Chondrocyte (in vitro differentiated cells): ENCODE data around the gene BRCA1. TPM values are rescaled to one million over a fixed set of nuclear protein-coding genes. Genes with fewer than 3 reads are reported as not detected.

ENCODE experiments used
- DNase-seq: peaks from one replicate; pipeline ENCODE4 v3.0.0; 2021; ENCODE audit warnings: mixed read lengths, low spot score
- H3K27ac Mint-ChIP-seq: one replicate; pipeline ENCODE4 v1.8.0; 2021; ENCODE audit warnings: mild to moderate bottlenecking, moderate library complexity, mixed read lengths; ENCODE audit not compliant: unreplicated experiment
- H3K27me3 Mint-ChIP-seq: 2 replicates; pipeline ENCODE4 v1.8.0; 2021; ENCODE audit warnings: low read depth, mixed read lengths
- H3K36me3 Mint-ChIP-seq: 2 replicates; pipeline ENCODE4 v1.8.0; 2021; ENCODE audit warnings: low read depth, mixed read lengths
- H3K4me1 Mint-ChIP-seq: 2 replicates; pipeline ENCODE4 v1.8.0; 2021; ENCODE audit warnings: low read depth, mild to moderate bottlenecking, mixed read lengths
- H3K4me3 Mint-ChIP-seq: one replicate; pipeline ENCODE4 v1.8.0; 2021; ENCODE audit warnings: mild to moderate bottlenecking, moderate library complexity, mixed read lengths; ENCODE audit not compliant: unreplicated experiment
- H3K9me3 Mint-ChIP-seq: 2 replicates; pipeline ENCODE4 v1.8.0; 2021; ENCODE audit warnings: low read depth, mixed read lengths
- CTCF ChIP-seq: fragments of 200-600 bp; sonication (generic); IDR thresholded peaks from 2 replicates; pipeline ENCODE4 v1.5.0; 2021; ENCODE audit warnings: antibody characterized with exemption, mild to moderate bottlenecking, moderate library complexity
- total RNA-seq: library from RNA; stranded (reverse); gene quantifications from 3 replicates; pipeline ENCODE4 v1.2.1, GENCODE V29; 2021

Gene BRCA1
- total RNA-seq, 1 donor from 2014 or later = 4.8 TPM

- Mint-ChIP-seq H3K27ac (no peak overlapping the region), H3K36me3 (no peaks in the 10 kb centered on the region), H3K9me3 (no peaks in the 10 kb centered on the region), H3K27me3 (no peaks in the 10 kb centered on the region), H3K4me3 (no peak overlapping the region), H3K4me1 (peaks cover 8% of the 10 kb centered on the region)
- no peak for TF ChIP-seq CTCF
- DNase-seq = no peak
These were observed 96.8 kb downstream of the BRCA1 start for GRCh38 chr17:43028221-43028861.

GRCh38 chr17:43027091-43028032 lies 97.8 kb downstream of the BRCA1 start:
- H3K4me3 Mint-ChIP-seq = no peak overlapping the region

GRCh38 chr17:43026595-43026994 lies 98.6 kb downstream of the BRCA1 start:
- peaks cover 8% of the 10 kb centered on the region for H3K4me1 Mint-ChIP-seq
- no peaks in the 10 kb centered on the region for H3K36me3 Mint-ChIP-seq
- no peak overlapping the region for H3K4me3 Mint-ChIP-seq
- no peak overlapping the region for H3K27ac Mint-ChIP-seq
- H3K9me3 Mint-ChIP-seq = no peaks in the 10 kb centered on the region
- no peak for TF ChIP-seq CTCF
- DNase-seq = no peak
- H3K27me3 Mint-ChIP-seq = no peaks in the 10 kb centered on the region

More at GRCh38 chr17:43027091-43028032, 97.8 kb downstream of the BRCA1 start:
- Mint-ChIP-seq H3K27me3 (no peaks in the 10 kb centered on the region), H3K4me1 (peaks cover 8% of the 10 kb centered on the region), H3K9me3 (no peaks in the 10 kb centered on the region), H3K36me3 (no peaks in the 10 kb centered on the region), H3K27ac (no peak overlapping the region)
- DNase-seq = no peak
- no peak for TF ChIP-seq CTCF

GRCh38 chr17:43025766-43026537 lies 99.2 kb downstream of the BRCA1 start:
- no peak overlapping the region for H3K27ac Mint-ChIP-seq
- no peaks in the 10 kb centered on the region for H3K27me3 Mint-ChIP-seq
- H3K4me3 Mint-ChIP-seq = peak overlapping the region; percentile 67
- H3K9me3 Mint-ChIP-seq = no peaks in the 10 kb centered on the region
- TF ChIP-seq CTCF = no peak
- peaks cover 1% of the 10 kb centered on the region for H3K36me3 Mint-ChIP-seq
- peaks cover 11% of the 10 kb centered on the region for H3K4me1 Mint-ChIP-seq
- DNase-seq = no peak

GRCh38 chr17:43025290-43025657 lies 99.9 kb downstream of the BRCA1 start:
- no peak overlapping the region for H3K27ac Mint-ChIP-seq

More at GRCh38 chr17:43025290-43025657, 99.9 kb downstream of the BRCA1 start:
- Mint-ChIP-seq H3K4me3 (peak overlapping the region; percentile 67), H3K36me3 (peaks cover 2% of the 10 kb centered on the region), H3K27me3 (no peaks in the 10 kb centered on the region), H3K9me3 (no peaks in the 10 kb centered on the region), H3K4me1 (peaks cover 16% of the 10 kb centered on the region)
- no peak for DNase-seq
- TF ChIP-seq CTCF = no peak
